A549 treated with dexamethasone at 1 μM for 4 hours (cell line): ENCODE results near the gene PTGR3. TPM values are rescaled to one million over a fixed set of nuclear protein-coding genes. Genes with fewer than 3 reads are reported as not detected.

ENCODE experiments used
- total RNA-seq: library from RNA; stranded (reverse); fragments of 200-300 nt; extraction: Qiagen RNA extraction; gene quantifications from 5 replicates; pipeline ENCODE4 v1.2.3, GENCODE V29; 2022

Gene PTGR3, protein sequence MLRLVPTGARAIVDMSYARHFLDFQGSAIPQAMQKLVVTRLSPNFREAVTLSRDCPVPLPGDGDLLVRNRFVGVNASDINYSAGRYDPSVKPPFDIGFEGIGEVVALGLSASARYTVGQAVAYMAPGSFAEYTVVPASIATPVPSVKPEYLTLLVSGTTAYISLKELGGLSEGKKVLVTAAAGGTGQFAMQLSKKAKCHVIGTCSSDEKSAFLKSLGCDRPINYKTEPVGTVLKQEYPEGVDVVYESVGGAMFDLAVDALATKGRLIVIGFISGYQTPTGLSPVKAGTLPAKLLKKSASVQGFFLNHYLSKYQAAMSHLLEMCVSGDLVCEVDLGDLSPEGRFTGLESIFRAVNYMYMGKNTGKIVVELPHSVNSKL
- 15.1 to 18.2 TPM (median 17.0 TPM) in 5 replicates for total RNA-seq

DNA sequence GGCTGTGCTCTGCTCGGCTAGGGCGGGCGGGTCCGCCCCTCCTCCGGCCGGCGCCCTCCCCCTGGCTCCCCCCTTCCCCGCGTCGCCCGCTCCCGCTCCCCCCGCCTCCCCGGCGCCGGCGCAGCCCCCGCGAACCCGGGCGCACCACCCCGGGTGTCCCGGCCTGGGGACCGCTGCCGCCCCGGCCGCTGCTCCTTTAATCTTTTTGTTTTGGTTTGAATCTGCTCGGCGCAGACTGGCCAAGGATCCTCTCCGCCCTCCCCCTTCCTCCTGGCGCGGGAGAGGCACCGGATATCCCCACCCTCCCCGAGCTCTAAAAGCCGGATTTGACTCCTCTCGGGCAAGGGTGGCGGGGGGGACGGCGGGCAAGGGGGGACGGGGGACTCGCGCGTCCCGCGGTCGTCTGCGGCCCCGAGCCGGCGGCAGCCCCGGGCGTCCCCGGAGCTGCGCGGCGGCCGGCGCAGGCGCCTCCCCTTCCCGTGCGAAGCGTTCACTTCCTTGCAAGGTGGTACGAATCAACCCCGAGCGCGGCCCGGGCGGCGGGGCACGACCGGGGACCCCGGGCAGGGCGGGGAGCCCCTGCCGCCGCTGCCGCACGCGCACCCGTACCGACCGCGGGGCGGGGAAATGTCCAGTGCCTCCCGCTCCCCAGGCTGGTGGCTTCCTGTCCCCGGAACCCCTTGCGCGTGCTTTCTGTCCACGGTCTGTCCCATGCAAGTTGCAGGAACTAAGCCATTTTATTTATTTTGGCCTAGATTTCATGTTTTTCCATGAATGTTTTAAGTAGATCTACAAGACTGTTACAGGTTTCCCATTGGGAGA is at the start of gene PTGR3:
Gene PTGR3, minus strand, starts transcription at position 11 of the 822 bp plus-strand sequence. CDS start 81 bp downstream, outside the sequence.

DNA sequence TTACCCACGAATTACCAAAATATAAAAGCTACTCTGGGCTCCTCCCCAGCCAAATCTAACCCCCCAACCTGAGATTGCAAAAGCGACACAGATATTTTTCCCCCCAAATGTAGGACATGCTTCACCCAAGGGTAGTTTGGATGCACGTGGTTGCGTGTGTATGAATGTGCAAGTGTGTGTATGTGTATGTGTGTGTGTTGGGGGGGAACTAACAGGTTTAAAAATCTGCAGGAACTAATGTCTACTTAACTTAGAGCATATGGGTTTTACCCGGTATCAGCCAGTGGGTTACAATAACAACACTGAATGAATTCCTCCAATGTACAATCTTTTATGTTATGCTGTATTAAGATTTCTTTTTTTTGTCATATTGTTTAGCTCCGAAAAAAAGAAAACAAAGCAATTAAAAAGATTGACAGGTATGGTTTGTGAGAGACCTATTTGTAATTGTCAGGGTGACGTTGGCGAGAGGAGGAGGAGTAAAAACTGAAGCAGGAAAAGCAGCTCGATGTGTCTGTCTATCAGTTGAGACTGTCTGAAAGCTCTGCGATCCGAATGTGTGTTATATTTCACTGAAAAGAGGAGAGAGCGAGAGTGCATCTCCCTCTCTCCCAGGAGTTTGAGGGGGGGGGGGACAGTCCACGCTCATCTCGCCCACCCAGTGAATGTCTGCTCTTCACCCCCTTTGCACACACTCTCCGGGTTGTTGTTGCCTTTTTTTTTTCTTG is 1.5 kb upstream of the PTGR3 start, which contains the start of gene TSHZ1:
Gene TSHZ1, plus strand, starts transcription at position 524 of the 728 bp plus-strand sequence. CDS start 1,080 bp downstream, outside the sequence.

Other genes with a start within 250 kb of the PTGR3 start
- 4.9 to 6.7 TPM (median 6.5 TPM) in 5 replicates for gene TSHZ1, start 1.7 kb upstream of the PTGR3 start, total RNA-seq
- not detected in 5 replicates for gene SMIM21, start 218.6 kb upstream of the PTGR3 start, total RNA-seq